HG03457 (cell line): Measurements from ENCODE around the gene LPP.

Experiments
- ATAC-seq: cut with Tn5 transposase; IDR thresholded peaks from one replicate; pipeline ENCODE4 v1.9.1; 2021; ENCODE audit warnings: moderate number of reproducible peaks; ENCODE audit not compliant: unreplicated experiment

The LPP gene

DNA sequence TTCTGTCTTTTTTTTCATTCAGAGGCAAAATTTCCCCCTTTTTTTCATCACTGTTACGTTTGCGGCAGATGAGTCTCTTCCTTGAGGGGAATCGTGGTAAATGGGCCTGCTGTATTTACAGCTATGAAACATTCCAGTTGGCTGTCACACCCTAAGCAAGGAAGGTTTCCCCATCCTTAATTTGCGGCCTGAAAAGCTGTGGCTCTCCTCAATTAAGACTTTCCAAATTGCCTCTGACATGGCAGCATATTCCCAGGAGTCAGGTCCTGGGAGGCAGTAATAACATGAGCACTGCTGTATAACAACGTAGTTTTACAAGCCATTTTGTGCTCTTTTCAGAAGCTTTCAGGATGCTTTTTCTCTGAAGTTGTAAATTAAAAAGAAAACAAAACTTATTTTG lies 420.9 kb downstream of the LPP start:
- no peak for ATAC-seq

DNA sequence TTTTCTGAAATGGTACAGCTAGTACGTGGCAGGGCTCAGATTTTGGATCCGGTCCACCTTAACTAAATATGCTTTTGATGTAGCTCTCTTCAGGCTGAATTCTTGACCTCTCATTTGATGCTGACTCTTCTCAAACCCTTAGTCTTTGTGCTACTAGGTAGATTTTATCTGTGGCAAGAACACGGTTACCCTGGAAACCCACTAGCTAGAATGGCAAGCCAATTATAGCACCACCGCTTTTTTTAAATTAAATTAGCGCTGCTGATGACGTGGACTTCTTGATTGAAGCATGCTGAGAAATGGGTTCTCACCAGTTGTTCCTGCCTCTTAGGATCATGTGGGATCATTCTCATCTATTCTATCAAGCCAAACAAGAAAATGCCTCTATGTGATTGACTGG lies 421.5 kb downstream of the LPP start:
- ATAC-seq: no peak

DNA sequence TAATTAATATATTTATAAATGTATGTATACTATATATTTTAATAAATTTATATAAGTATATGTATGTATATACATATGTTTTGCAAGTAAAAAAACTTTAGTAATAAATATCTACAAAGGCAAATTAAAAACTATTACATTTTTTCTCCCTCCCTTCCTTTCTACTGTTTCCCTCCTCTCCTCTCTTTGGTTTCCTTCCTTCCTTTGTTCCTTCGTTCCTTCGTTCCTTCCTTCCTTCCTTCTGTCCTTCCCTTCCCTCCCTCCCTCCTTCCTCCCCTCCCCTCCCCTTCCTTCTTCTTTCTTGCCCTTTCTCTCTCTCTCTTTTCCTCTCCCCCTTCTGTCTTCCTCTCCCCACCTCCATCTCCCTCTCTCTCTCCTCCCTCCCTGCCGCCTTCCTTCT lies 423.6 kb downstream of the LPP start:
- no peak for ATAC-seq

DNA sequence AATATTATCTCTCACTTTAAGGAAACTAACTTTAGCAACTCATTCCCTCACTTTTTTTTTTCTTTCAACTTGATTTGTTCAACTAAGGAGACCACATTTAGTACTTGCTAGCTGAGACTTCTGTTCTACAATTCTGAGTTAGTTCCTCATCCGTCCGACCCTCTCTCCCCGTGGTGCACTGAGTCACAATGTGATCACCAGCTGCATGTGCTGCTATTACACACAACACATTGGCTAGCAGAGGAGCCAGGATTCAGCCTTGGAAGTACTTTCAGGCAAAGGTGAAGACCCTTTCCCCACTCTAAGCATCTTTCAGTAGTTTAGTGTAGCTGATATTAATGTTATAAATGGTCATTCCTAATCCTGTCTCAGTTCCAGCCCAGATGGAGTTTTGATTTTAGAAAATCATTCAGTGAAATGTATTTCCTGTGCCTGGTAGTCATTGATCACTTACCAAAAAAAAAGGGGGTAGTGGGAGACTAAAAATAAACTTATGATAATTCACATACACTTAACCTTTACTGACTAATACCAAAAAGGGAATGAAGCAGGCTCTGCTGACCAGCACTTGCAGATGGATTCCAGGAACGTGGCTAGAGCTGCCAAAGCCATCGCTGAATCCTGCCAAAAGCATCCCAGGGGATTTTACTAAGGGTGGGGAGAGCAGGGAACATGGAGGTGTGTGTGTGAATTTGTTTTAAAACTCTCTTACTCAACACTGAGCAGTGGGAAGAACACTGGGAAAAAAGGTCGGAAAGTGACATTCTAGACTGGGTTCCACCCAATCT lies 424.8 kb downstream of the LPP start:
- no peak for ATAC-seq

DNA sequence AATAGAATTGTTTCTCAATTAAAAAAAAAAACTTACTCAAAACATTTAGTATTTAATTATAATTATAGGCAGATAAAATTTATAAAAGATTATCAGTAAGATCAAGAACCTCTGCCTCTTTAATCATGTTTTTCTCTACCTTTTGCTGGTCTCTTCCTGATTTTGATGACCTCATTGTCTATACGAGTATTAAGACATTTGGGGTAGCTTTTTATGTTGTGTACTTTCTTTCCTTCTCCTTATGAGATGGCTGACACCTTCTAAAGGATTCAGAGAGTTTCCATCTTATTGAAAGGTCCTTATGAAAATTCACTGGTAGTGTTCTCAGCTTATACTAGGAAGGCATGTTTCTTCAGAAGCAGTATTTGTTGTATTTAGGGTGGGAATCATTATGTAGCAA lies 426.3 kb downstream of the LPP start:
- no peak for ATAC-seq

DNA sequence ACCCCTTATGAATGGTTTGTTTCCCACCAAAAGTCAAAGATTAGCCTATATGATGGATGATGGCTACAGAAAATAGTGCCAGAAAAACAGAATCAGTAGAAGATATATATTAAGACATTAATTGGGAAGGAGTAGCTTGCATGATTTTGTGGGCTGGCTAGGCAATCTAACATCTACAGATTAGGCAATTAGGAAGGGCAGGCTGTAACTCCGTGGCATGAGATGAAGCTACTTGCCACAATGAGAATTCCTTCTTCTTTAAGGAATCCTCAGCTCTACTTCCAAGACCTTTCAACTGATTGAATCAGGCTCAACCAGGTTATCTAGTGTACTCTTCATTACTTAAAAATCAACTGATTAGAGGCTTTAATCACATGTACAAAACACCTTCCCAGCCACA lies 426.7 kb downstream of the LPP start:
- ATAC-seq: no peak

DNA sequence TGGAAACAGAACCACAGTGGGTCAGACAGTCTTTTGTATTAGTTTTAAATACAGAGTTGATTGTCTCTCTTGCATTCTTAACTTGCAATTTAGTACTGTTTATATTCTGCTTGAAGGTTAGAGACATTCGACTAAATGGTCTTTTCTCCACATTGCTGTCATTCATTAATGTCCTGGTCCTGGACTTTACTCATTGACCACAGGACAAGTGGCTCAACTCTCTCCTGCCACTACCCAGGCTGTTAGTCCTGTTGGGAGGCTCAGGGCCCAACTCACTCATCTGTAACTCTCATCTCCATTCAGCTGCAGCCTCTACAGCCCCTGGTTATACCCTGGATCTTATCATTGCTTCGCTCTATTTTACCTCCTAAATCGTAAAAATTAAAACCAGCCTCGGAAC lies 427.4 kb downstream of the LPP start:
- no peak for ATAC-seq

DNA sequence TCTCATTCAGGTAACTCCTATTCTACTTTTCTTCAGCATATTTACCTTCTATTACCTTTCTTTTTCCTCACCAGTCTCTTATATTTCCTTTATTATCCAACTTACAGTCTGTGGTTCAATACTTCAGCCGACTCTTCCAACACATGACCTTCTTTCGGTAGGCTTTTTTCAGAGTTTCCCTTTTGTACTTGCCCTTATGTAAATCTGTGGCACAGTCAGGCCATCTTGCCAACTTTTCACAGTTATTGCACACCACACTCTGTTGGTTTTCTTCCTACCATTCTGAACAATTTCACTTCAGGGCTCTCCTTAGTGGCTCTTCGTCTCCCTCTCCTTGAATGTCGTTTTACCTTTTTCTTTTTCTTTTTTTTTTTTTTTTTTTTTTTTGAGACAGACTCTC lies 427.8 kb downstream of the LPP start:
- no peak for ATAC-seq

DNA sequence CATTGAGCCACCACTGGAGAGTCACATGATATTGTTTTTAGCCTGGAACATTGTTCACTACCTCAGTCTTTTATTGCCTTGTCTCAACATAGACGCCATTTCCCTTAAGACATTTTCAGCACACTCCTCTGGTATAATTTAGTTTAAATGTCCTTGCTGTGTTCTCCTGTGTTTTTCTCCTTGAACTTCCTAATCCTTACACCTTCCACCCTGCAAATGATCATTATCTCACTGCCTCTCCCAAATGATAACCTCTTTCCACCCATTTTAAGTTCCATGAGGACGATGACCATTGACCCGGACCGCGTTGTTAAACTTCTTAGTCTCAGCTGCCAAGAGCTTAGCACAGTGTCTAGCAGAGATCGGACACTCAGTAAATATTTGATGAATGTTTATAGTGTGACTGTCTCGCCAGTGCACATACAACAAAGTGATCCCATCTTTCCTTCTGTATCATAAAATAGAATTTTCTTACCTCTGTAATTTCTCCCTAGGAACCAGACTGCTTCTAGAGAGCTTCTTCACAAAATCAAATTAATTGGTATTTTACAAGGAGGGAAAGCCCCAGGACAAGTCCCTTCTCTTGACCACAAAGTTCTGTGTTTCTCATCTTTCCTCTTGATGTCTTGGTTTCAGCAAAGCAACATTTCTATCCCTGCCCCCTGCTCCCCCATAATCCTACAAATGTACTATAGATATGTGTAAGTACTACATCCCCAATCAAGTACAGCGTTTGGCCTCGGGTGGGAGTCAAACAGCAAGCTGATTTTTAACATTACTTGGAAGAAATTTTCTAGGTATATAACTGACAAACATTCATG lies 429.6 kb downstream of the LPP start:
- ATAC-seq: no peak

DNA sequence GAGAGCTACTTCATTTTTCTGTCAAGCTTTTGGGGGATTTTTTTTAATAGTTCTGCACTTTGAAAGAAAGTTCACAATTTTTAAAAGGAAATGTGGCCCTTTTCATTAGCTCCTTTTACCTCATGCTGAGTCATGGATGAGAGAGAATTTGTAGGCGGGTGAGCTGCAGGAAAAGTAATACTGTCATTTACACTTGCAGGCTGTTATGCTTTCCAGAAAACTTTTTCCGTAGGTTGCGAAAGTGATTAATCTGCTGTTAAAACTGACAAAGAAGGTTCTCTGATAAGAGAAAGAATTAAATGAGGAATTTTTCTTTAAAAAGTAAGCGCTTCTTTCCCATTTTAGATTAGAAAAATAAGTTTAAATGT lies 430.2 kb downstream of the LPP start:
- no peak for ATAC-seq

DNA sequence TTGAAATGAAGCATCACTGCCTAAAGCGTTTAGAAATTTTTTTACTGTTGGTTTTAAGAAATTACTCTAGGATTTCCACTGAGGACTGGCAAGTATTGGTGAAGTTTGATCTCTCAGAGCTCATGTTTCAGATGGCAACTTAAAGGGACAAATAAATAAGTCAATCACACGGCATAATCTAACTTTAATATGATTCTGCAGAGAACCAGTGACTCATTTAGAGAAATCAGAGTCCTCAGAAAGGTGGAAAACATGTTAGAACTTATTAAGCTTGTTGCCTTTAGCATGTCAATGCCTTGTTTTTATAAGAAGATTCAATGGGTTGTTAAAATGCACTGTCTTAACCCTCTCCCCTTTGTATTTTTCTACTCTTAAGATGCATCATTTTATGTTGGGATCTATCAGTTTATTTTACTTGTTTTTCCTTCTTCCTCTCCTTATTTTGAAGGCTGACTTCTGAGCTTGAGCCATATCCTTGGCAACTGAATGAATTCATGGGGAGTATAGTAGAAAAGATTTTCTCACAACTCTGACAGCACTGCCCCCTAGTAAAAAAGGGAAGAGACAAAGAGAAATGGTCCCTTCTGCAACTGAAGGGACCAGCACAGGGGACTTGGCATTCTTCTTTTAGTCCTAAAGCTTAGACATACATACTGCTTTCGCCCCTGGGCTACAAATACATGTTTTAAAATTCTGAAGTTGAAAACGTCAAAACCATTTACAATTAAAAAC lies 431.2 kb downstream of the LPP start:
- no peak for ATAC-seq

DNA sequence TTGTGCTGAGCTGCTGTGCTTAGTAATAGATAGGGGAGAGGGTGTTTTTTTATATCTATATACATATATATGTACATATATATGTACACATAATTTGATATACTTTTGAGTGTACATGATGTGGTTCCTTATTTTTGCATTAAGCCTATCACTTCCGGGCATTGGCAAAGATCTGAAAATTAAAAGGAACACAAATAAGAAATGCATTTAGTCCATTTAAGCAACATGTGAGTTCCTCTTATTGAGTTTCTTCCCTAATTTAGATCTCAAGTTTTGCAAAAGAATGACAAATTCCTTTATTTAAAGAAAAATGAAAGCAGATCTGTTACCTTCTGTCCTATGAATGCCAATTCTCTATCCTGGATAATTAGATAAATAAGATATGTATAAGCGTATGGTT lies 435.1 kb downstream of the LPP start:
- ATAC-seq: no peak

DNA sequence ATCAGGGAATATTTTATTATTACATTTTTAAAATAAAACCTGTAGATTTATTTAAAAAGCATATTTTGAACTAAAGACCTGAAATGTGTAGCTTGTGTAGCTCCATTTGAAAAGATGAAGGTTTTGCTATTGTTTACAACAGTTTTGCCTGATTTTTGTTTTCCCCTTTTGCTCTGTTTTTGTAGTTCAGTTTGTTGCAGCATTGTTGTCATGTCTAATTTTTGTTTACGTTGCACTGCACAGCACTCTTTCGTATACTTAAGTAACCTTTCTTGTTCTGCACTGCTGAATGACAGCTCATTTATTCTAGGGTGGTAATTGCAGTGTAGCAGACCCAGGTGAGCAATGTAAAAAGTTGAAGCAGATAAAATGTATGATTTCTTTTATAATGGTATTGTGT lies 435.8 kb downstream of the LPP start:
- ATAC-seq: no peak

DNA sequence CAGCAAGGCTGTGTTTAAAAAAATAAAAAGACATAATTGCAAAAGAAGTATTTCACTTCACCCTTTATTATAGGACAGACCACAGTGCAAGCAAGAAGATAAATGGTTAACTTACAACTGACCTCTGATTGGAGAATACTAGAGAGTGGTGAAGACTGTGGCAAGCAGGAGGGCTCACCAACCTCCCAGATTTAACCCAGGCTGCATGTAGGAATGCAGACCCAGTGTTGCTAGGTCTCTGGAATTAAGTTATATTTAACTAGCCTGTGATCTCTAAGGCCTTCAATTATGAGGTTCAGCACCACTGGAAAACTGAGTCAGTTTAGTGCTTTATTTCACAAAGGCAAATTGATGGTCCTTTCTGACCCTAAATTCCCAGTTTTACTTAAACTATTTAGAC lies 436.6 kb downstream of the LPP start:
- ATAC-seq: no peak

DNA sequence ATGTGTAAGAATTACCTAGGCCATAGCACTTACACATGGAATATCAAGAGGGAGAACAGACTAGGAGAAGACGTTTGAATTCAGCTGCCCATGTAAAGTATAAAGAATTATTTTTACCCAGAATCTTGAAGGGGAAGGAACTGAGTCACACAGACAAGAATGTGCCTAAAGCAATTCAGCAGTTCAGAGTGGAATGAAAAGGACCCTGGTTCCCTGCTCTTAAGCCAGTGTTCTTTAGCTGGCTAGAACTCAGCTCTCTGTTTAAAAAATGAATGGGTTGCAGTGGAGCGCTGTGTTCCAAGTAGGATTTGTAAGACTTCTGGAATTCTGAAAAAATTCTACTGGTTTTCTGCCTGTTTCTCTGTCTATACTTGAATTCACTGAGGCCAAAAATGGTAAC lies 440.2 kb downstream of the LPP start:
- no peak for ATAC-seq

DNA sequence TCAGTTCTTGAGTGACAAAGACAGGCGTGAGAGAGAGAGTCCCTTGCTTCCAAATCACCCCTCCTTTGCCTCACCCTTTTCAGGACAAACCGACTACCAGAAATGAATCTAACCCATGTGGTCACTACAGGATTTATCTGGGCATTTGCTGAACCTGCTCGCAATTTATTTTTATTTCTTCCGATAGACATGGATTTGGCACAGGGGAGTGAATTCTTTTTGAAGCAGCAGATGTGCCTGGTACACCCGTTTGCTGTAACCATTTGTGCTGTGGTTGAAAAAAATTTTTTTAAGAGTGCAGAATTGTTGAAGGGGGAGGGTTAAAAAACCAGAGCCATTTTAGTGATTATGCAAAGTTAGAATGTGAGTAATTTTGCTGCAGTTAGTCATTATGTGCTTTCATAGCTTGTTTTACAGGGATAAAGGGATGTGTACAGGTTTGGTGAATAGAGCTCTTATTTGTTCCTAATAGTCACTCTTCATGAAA lies 442.0 kb downstream of the LPP start:
- ATAC-seq: no peak

DNA sequence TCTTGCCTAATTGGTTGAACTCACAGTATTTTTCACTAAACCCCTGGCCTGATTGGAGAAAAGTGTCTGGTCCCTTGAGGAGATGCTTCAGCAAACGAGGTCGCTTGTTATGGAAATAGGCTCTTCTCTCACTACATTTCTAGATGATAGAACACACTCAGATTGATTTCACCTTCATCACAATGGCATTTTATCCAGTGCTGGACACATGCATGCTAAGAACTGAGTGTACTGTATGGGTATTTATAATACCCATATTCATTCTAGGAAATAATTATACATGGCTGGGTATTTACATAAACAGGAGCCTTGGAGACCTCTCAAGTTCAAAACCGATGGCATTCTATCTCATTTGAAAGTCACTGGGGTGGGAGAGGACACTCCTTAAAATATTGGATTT lies 444.9 kb downstream of the LPP start:
- no peak for ATAC-seq

DNA sequence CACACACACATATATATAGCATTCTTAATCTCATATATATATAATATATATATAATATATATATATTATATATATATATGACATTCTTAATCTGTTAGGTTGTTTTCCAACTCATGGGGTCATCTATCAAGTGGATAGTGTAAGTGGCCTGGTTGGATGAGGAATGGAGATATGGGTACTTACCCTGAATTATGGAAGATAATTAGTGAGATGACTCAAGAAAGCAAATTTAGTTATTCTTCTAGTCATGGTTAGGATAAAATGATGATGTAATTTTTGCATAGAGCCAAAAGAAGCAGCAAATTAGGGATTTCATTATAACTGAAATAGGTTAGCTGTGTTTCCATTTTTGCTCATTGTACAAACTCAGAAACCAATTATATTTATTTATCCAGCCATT lies 448.2 kb downstream of the LPP start:
- ATAC-seq: no peak

DNA sequence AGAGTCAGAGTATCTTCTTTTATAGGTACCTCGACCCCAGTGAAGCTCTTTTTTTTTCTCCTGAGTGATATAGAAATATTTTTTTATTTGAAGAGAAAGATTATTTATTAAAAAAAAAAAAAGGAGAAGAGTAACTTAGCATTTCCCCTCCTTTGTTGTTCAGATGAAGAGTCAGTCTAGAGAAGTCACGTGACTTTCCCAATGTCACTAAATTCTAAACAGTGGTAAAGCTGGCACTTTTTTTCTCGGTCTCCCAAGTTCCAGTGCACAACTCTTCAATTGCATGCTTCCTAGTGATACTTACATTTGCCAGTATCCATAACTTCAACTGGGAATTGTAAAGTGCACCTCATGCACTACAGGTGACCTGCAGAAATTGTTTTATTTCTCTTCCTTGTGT lies 448.7 kb downstream of the LPP start:
- no peak for ATAC-seq

DNA sequence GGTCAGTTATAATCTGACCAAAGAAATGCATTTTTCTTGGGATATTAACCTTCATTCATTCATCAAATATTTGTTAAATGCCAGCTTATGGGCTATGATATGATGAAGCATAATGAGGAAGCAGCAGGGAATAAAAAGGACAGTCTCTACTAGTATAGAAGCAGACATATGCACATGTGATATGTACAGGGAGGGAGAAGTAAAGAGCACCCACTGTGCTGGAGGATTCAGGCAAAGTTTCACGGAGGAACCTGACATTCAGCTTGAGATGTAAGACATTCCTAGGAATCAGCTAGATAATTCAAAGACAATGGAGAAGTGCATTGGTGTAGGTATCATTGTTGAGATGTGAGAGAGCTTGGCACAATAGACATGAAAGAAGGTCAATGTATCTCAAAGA lies 450.7 kb downstream of the LPP start:
- no peak for ATAC-seq

DNA sequence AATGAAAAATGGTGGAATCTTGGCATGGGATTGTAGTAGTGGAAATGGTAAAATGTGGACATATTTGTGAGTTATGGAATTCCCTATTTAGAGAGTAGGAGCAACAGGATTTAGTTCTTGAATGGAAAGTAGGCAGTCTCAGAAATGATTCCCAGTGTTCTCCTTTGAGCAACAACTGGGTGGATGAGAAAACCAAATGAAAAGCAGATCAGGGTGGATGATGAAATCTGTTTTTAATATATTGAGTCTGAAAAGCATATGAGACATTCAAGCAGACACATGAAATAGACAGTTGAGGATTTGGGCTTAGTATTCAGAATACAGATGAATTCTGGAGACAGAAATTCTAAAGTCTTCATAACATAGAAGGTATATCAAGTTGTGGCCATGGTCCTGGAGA lies 451.3 kb downstream of the LPP start:
- no peak for ATAC-seq

DNA sequence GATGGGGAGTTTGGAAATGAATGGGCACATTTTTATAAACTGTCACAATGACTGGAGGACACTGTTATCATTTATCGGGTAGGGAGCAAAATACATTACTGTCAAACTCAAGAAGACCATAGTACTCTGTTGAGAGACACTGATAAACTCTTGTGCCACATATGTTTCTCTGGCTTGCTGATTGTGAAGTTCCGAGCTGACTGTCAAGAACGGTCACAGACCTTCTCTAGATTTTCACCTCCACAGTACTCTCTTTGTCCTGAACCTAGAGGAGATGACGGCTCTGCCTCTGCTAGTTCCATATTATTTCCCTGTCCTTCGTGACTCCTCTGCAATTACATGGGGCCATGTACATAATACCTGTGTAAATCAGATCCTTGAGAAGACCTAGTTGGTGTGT lies 451.9 kb downstream of the LPP start:
- no peak for ATAC-seq
